HG03066 (cell line): Measurements from ENCODE around the gene SLC13A4.

Experiments used
- ATAC-seq: cut with Tn5 transposase; IDR thresholded peaks from one replicate; pipeline ENCODE4 v1.9.1; 2021; ENCODE audit warnings: low read depth; ENCODE audit not compliant: unreplicated experiment

Gene SLC13A4

DNA sequence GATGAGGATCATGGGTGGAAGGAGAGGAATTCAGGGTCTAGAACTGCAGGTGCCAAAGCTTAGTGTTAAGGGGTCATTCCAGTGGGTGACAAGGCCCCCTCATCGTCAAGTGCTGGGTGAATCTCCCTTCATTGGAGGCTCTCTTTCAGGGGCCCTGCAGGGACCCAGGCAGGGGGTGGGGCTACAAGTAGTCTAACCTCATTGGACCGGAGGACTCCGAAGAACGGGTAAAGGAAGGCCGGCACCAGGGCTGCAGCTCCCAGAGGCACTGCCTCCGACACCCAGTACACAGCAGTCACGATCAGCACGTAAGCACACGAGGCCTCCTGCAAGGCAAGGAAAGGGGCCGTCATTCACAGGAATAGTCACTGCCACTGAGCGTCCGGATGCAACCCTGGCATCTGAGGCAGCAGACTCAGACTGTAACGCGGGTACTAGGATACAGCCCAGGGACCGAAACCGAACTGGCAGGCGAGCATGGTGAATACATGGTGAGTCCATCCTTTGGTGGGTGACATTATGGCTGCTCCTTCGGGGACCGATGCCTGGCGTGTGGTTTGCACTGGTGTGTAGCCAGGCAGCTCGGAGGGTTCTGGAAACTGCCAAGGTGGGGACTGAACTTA is 6.7 kb downstream of the SLC13A4 start:
- ATAC-seq, result no peak

DNA sequence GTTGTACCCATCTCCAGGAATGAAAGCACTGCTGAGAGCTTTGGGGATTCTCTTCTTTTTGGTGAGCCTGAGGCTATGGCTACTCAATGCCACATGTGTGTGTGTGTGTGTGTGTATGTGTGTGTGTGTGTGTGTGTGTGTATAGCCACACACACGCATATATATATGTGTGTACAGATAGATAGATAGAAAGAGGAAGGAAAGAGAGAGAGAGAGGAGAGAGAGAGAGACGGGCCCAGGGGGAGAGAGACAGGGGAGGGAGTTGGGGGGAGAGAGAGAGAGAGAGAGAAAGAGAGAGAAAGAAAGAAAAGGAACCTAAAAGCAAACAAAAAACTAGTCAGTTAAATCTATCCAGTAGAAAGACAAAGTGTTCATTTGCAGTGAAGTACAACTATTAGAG is 8.3 kb downstream of the SLC13A4 start:
- ATAC-seq, result no peak

DNA sequence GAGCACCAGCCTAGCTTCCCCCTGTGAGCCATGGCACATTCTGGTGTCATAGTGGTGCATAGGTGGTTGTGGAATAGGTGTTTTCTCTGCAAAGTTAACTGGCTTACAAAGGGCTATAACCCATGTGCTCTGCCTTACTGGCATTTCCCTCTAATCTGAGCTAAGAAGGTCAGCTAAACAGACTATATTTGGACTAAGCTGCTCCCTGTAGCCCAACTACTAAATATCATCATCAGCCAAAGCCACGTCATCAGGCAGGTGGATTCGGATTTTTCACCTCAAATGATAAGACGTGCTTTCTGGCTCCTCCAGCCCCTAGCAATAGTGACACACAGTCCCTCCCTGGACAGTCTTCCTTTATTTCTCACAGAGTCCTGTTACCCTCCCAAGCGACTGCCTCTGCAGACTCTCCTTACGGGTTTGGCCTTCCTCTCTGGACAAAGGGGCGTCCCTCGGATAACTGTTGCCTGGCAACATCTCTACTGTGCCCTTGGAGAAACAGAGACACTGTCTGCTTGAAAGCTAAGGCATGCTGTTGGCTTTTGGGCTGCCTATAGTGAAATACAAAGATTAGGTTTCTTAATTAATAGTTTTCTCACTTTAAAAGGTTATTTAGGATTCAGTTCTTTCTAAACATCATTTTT is 9.1 kb downstream of the SLC13A4 start:
- no peak for ATAC-seq

DNA sequence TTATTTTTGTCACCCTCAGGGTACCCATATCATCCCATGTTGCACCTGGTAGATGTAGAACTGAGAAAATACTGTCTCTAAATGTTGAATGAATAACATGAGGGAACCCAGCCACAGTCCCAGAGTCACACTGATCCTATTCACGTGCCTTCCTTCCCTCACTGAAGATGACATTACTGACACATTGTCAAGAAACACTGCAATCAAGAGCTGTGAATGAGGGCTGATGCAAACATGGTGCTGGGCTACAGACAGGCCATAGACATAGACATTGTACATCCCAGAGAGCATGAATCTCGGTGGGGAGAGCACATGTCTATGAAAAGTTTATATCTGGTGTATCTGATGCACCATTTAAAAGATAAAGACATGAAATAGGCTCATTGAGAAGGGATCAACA is 9.8 kb downstream of the SLC13A4 start:
- no peak for ATAC-seq

DNA sequence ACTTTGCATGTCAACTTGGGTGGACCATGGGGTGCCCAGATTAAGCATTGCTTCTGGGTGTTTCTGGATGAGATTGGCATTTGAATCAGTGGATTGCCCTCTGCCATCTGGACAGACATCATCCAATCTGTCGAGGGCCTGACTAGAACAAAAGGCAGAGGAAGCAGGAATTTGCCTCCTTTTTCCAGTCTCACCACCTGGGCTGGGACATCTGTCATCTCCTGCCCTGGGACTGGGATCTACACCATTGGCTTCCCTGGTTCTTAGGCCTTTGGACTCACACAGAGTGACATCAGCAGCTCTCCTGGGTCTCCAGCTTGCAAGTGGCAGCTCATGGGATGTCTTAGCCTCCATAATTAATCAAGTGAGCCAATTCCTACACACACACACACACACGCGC is 10.3 kb downstream of the SLC13A4 start:
- ATAC-seq, result no peak

DNA sequence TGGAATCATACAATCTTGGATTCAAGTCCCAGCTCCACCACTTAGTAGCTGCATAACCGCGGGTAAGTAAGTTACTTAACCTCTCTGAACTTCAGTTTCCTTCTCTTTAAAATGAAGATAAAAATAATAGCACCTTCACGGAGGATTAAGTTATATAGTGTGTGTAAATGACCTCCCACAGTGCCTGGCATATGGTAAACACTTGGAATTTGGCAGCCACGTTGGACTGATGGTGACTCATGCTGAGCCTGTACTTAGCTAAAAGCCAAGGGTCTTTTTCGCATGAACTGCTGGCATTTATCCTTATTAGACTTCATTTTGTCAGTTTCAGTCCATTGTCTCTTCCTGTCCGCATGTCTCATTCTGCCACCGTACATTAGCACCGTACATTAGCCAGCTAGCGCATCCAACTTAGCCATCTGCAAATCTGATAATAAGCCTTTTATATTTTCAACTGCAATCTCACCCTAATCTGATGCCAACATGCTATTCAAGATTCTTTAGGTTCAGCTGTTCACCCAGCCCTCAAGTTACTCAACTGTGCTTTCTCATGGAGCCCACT is 11.2 kb downstream of the SLC13A4 start:
- no peak for ATAC-seq

DNA sequence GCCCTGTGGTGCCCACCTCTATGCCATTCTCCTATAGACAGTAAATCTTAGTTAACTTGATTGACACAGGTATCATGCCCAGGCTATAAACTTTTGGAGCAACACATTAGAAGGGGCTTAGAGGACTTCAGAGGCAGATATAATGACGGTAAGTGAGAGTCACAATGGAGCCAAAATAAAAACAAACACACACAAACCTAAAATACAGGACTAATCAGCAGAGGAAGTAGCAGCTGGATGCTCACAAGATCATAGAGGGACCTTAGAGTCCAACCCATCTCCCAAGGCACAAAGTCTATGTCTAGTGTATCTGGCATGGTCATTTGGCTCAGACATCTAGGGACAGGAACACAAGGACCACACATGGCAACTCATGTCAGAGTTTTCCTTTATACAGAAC is 12.3 kb downstream of the SLC13A4 start:
- no peak for ATAC-seq

DNA sequence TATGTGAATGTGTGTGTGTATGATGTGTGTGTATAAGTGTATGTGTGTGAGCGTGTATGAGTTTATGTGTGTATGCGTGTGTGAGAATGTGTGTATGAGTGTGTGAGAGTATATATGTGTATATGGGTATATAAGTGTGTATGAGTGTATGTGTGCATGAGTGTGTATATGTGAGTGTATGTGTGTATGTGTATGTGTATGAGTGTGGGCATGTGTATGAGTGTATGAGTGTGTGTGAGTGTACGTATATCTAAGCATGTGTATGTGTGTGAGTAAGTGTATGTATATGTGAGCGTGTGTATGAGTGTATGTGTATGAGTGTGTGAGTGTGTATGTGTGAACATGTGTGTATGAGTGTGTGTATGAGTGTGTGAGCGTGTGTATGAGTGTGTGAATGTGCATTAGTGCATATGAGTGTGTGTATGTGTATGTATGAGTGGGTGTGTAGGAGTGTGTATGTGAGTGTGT is 12.9 kb downstream of the SLC13A4 start:
- no peak for ATAC-seq

DNA sequence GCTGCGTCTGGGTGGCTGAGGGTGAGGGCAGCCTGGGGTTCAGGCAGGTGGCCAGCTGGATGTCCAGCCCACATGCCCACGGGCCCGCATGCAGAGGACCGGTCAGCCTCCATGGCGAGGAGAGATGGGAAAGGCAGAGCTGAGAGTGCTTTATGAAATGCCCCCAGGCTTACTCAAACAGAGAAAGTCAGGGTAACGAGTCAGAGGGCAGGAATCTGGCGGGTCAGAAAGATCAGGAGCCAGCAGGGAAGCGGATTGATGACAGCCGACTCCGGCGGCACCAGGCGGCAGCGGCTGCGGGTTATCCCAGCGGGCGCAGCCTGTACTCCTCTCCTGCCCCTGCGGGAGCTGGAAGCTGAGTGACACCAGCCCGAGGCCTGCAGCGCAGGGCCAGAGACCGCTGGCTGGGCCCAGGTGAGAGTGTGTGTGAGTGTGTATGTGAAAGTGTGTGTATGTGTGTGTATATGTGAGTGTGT is 13.4 kb downstream of the SLC13A4 start:
- ATAC-seq, result no peak

DNA sequence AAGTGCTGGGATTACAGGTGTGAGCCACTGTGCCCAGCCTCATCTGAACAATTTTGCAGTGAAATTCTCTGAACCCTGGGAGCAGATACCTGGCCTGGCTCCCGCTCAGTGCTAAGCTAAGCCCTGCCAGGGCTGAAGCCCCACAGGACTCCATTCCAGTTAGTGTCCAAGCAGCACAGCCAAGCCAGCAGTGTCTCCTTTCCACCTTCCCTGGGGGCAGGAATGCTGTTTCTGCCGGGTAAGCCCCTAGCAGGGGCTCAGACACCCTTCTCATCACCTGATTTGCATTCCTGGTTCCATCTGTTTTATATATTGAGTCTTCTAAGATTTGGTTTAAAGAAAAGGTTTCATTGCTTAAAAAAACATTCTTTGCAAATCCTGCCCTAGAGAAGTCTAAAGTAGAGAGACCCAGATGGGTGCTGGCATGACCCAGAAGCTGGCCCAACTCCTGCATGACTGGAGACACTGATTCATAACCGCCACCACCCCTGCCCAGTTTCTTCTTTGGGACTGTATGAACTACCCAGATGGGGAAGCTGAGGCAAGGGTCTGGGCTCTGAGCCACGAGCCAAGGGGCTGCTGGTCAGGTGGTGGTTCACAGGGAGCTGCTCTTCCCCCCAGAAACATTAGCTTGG is 14.0 kb downstream of the SLC13A4 start:
- no peak for ATAC-seq

DNA sequence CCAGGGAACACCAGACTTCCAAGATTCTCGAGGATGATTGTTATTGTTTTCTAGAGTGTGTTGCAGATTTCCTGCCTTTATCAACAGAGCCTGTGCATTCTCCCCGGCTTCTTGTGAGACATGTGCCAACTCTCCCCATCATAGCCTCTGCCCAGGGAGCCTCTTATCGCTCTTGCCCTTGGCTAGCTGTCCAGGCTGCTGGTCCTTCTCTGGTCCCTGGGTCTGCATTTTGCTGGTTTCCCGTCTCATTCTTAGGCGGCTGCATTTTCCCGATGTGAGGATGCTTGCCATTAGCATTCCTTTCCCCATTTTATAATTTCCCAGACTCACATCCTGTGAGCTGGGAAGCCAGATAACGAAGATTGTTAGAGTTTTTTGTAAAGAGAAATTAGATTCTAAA is 15.2 kb downstream of the SLC13A4 start:
- ATAC-seq, result no peak

DNA sequence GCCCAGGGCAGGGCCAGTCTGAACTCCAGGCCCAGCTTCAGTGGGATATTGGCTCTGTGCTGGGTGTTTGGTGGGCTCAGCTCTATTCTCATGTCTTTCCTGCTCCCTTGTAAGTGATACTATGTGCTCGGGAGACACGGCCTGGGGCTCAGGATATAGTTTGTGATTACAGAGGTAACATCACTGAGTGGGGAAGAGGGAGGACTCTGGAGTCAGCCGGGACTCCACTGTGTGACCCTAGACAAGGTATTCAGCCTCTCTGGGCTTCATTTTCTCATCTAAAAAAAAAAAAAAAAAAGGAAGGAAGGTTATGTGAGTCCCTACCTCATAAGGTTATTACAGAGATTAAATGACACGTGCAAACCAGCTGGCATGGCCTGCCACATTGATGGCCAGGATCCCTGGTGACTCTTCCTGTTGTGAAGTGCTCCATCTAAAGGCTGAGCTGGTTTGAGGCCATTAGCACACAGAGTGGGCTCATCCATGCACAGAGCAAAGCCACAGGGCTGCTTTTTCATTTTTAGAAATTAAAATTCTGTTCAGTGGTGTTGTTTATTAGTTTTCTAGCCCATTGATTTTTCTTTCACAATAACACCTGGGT is 15.7 kb downstream of the SLC13A4 start:
- ATAC-seq, result no peak

DNA sequence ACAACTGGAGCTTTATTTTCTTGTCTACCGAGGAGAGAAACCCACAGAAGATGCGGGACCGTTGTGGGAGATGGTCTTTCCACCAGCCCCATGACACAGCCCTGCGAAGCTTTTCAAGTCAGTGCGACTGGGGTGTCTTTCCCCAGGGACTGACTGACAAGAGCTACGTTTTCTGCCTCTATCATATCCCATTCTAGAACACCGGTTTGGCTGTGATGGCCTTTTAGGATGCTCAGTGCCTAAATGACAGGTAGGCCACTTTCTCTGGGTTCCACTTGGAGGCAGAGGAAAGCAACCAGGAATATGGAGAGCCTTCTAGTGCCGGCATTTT is 16.9 kb downstream of the SLC13A4 start:
- no peak for ATAC-seq

DNA sequence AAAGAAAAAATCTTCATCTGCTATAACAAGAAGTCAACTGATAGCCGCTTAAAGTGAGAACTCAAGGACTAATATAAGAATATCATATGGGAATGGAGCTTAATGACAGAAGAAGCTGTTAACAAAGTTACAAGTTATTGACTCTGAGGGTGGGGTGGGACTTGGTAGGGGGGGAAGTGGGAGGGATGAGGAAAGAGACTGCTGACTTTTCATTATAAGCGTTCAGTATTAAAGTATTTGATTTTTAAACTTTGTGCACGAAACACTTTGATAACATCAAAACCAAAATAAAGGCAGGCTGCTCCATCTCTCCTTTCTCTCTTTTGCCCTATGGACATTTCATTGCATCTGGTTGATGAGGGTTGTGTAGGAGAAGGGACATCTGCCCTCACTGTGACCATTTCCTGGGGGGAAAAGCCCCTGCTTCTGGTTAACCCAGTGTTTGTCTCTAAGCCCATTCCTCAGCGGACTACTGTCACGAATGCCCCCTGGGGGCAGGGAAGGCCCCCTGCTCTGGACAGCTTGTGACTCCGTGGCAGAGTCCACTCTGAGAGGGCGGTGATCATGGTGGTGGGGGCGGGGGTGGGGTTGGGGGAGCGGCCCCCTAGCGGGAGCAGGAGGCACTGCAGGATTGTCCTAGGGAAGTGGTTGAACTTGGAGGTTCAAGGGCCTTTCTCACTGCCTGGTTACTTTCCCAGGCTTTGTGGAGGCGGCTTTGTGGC is 17.4 kb downstream of the SLC13A4 start:
- ATAC-seq, result no peak

DNA sequence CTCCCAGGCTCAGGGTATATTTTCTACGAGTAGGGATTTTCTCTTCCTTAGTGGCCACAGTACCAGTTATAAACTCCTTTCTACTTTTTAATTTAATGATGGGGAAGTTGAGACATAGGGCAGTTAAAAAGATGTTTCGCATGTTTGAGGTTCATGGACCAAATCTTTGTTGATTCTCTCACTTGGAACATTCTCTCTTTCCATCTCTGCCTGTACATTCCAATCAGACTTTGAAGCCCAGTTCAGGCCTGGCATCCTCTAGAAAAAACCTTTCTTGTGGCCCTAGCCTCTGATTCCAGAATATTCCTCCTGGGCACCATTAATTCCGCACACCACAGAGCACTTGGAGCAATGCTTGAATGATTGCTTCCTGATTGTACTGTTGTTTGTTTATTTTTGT is 18.5 kb downstream of the SLC13A4 start:
- ATAC-seq, result no peak

DNA sequence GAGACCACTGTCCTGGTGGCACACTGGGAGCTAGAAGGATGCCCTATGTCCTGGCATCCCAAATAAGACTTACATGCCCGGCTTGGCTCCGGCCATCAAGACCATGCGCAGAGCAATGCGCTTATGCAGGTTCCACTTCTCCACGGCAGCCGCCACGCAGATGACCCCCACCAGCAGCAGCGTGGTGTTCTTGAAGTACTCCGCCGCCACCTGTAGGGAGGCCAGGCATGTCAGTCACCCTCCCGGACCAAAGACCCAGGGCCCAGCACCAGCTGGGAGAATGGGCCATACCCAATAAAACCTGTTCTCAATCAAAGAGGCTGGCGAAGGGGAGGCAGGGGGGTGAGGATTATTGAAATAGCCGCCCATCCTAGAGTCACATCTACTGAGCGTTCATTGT is 19.9 kb downstream of the SLC13A4 start:
- no peak for ATAC-seq

DNA sequence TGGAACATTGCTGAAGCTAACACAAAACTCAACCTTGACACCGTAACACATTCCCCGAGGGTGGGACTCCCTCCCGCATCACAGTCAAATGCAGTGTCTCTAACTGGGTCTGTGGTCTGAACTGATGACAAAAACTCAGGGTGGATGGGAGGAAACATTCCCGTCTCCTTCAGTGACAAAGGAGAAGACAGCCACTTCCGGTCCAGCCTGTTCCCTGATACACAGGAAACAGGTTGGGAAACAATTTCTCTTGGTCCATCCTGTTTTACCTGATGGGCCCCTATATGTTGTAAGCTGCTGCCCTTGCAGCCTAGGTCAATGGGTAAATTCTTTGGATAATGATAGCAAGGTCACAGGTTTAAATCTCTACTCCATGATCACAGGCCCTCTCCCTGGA is 20.4 kb downstream of the SLC13A4 start:
- no peak for ATAC-seq

DNA sequence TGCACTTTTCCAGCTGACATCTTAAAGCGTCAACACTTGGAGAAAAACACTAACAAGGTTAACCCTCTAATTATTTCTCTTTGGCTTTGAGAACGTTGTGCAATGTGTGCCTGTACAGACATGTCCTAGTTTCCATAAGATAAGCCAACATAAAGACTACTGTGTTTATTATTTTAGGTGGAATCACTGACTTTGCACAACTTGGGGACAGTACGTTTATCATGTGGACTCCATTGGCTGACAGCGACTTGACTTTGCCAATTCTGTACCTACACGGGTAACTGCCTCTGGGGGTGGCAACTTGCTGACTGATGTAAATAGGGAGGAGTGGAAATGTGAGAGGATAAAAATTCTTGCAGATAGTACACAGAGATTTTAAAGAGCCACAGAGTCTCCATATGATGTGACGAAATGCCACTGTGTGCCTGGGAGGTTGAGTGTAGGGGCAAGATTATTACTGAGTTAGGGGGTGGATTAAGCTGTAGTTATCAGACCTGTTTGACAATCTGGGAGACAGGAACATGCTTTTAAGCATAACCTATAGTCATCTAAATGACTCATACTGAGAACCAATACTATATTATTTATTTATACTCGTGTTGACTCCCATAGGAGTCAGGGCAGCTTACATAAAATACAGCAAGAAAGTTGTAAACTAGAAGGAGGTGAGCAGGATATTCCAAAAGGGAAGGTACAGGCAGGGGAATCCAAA is 21.0 kb downstream of the SLC13A4 start:
- no peak for ATAC-seq

DNA sequence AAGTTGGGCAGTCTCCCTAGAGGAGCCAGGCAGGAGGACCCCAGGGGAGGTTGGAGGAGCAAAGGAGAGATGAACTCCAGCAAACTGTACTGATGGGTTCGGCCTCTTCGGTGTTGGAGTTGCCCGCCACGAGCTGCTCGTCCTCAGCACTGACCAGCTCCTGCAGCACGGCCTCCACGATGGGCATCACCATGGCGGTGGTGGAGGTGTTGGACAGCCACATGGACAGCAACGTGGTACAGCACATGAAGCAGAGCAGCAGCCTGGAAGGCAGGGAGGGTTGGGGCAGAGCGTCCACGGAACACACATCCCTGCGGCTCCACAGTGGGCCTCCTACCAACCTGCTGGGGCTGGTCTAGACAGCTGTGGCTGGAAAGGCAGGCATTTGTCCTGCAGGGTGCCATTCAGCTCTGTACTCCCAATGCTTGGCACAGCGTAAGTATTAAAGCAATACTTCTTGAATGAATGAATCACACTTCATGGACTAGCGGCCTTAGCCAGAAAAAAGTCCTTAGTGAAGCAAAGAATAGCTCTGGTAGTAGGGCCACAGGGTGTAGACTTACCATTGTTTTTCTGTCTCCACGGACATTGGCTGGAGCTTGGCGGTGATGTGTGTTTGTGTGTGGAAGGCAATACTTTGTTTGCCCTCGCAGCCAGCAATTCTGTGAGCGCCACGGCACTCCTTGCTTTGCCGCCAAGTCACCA is 21.8 kb downstream of the SLC13A4 start:
- ATAC-seq, result no peak

DNA sequence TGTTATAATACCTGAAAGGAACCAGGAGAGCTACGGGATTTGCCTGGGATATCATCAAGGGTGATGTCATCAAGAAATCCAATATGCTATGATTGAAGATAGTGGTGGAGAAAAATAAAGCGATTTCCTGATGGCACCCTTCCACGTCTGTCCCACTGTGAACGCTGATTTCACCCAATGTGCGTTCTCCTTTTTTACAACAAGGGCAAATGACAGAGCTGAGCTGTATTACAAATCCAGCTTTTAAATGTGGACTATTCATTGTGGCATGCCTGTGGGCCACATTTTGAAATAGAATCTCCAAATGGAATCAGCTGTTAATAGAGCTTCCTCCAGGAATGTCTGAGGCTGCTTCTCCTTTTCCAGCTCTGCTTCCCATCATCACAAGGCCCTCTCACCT is 23.3 kb downstream of the SLC13A4 start:
- ATAC-seq, result no peak
